ENCODE results near the gene NDC1. TPM values are rescaled to one million over a fixed set of nuclear protein-coding genes. Genes with fewer than 3 reads are reported as not detected.

NDC1 gene
- total and polyA plus RNA-seq, 7 donors = 3.0 to 12.1 (median 5.7) TPM

- Histone ChIP-seq H3K27ac (no peak overlapping the region), H3K4me1 (peaks cover 8% of the 10 kb centered on the region), H3K36me3 (ENCODE audit: insufficient read depth in 1 of 2, low read depth in 1 of 2) (no peaks in the 10 kb centered on the region), H3K4me3 (no peak overlapping the region), H3K27me3 (ENCODE audit: insufficient read depth in 3 of 3, low read length in 2 of 3) (peaks cover 2 to 32% (median 8%) of the 10 kb centered on the region in 3 donors), H3K9me3 (no peaks in the 10 kb centered on the region)
- no peak for TF ChIP-seq CTCF (IDR thresholded peaks at IDR 0.05)
- no peak for DNase-seq
- 89 to 91% (median 90%) methylated on average over 10 of the region's 10 CpGs for WGBS, 3 donors
- intact Hi-C loops (cut with DNase I) = no loop called here
- ATAC-seq = no peak
These were observed 104.0 kb downstream of the NDC1 start for GRCh38 chr1:53733975-53734649.

- Histone ChIP-seq H3K4me1 (peaks cover 4% of the 10 kb centered on the region), H3K36me3 (ENCODE audit: insufficient read depth in 1 of 2, low read depth in 1 of 2) (no peaks in the 10 kb centered on the region), H3K27me3 (ENCODE audit: insufficient read depth in 3 of 3, low read length in 2 of 3) (peaks cover 2 to 28% (median 8%) of the 10 kb centered on the region in 3 donors), H3K9me3 (no peaks in the 10 kb centered on the region), H3K27ac (no peak overlapping the region), H3K4me3 (no peak overlapping the region)
- DNase-seq = no peak
- no peak for ATAC-seq
- no peak for TF ChIP-seq CTCF (IDR thresholded peaks at IDR 0.05)
- intact Hi-C loops (cut with DNase I) = no loop called here
- WGBS, 3 donors = 79 to 81% (median 81%) methylated on average over 12 of the region's 12 CpGs
These were observed 104.6 kb downstream of the NDC1 start for GRCh38 chr1:53733447-53733931.

- DNase-seq (no peak), ATAC-seq (no peak)
- Histone ChIP-seq H3K4me3 (no peak overlapping the region), H3K4me1 (no peaks in the 10 kb centered on the region), H3K27me3 (ENCODE audit: insufficient read depth in 3 of 3, low read length in 2 of 3) (peaks cover 2 to 22% (median 8%) of the 10 kb centered on the region in 3 donors), H3K36me3 (ENCODE audit: insufficient read depth in 1 of 2, low read depth in 1 of 2) (no peaks in the 10 kb centered on the region), H3K9me3 (no peaks in the 10 kb centered on the region), H3K27ac (no peak overlapping the region)
- no peak for TF ChIP-seq CTCF (IDR thresholded peaks at IDR 0.05)
- 54 to 65% (median 62%) methylated on average over 6 of the region's 6 CpGs for WGBS, 3 donors
- intact Hi-C loops (cut with DNase I) = no loop called here
These were observed 105.2 kb downstream of the NDC1 start for GRCh38 chr1:53732912-53733317.

- DNase-seq (no peak), ATAC-seq (no peak)
- H3K27ac ChIP-seq = no peak overlapping the region
- intact Hi-C loops (cut with DNase I) = no loop called here
- 49 to 55% (median 52%) methylated on average over 3 of the region's 3 CpGs for WGBS, 3 donors
- H3K9me3 ChIP-seq = no peaks in the 10 kb centered on the region
- peaks cover 2 to 17% (median 8%) of the 10 kb centered on the region in 3 donors for H3K27me3 ChIP-seq (ENCODE audit: insufficient read depth in 3 of 3, low read length in 2 of 3)
- H3K4me1 ChIP-seq = no peaks in the 10 kb centered on the region
- no peak for TF ChIP-seq CTCF (IDR thresholded peaks at IDR 0.05)
- H3K4me3 ChIP-seq = no peak overlapping the region
- no peaks in the 10 kb centered on the region for H3K36me3 ChIP-seq (ENCODE audit: insufficient read depth in 1 of 2, low read depth in 1 of 2)
These were observed 105.7 kb downstream of the NDC1 start for GRCh38 chr1:53732409-53732808.

All from psoas muscle (tissue), 8 donors.